Effector memory CD8-positive, alpha-beta T cell (primary cell): Measurements from ENCODE around the gene MARCKSL1.
"Not testable (repeated sequence)": the region's sequence is repeated elsewhere in the genome, so short reads cannot be mapped to it uniquely, and the experiment has no call there.

Source experiments
- ATAC-seq: fragments of 150-1000 bp; cut with Tn5 transposase; replicated peaks from 2 replicates; pipeline ENCODE4 v1.10.0; 2021; ENCODE audit warnings: mild to moderate bottlenecking, moderate library complexity
- DNase-seq, 3 experiments: peaks; one replicate each; pipeline ENCODE4 v3.0.0; 2021
- H3K27ac Mint-ChIP-seq, 2 donors: one replicate each; pipeline ENCODE4 v1.8.0; 2022; ENCODE audit warnings: mild to moderate bottlenecking in 2 of 2, mixed read lengths in 2 of 2, moderate library complexity in 2 of 2
- H3K27me3 Mint-ChIP-seq, 2 donors: one replicate each; pipeline ENCODE4 v1.8.0; 2022; ENCODE audit warnings: mixed read lengths in 2 of 2
- H3K36me3 Mint-ChIP-seq: one replicate; pipeline ENCODE4 v1.8.0; 2022; ENCODE audit warnings: mild to moderate bottlenecking, moderate library complexity, mixed read lengths; ENCODE audit not compliant: insufficient read depth
- H3K4me1 Mint-ChIP-seq, 2 donors: one replicate each; pipeline ENCODE4 v1.8.0; 2022; ENCODE audit warnings: low read depth in 2 of 2, mixed read lengths in 2 of 2
- H3K4me3 Mint-ChIP-seq, 2 donors: one replicate each; pipeline ENCODE4 v1.8.0; 2022; ENCODE audit warnings: mild to moderate bottlenecking in 2 of 2, mixed read lengths in 2 of 2, moderate library complexity in 2 of 2
- H3K9me3 Mint-ChIP-seq, 2 donors: one replicate each; pipeline ENCODE4 v1.8.0; 2022; ENCODE audit warnings: mixed read lengths in 2 of 2

The MARCKSL1 gene

GRCh38 chr1:32284777-32285176, 51.3 kb downstream of the MARCKSL1 start:
- not testable (repeated sequence) for H3K27ac Mint-ChIP-seq, ATAC-seq, H3K9me3 Mint-ChIP-seq, DNase-seq, H3K27me3 Mint-ChIP-seq, H3K4me1 Mint-ChIP-seq, H3K4me3 Mint-ChIP-seq
- peaks cover 65% of the 10 kb centered on the region for H3K36me3 Mint-ChIP-seq
